Bronchus fibroblast of lung (primary cell): ENCODE results near the gene STAG2. TPM values are rescaled to one million over a fixed set of nuclear protein-coding genes. Genes with fewer than 3 reads are reported as not detected.

Experiments
- total RNA-seq: library from RNA; depleted of rRNA; stranded (reverse); fragments of >200 nt; gene quantifications from 2 replicates; pipeline ENCODE4 v1.2.3, GENCODE V29; 2015

STAG2 gene
- 28.1 and 35.0 TPM in 2 replicates for total RNA-seq

GRCh38 chrX:123961268-123962005 is at the start of gene STAG2:
Gene STAG2, plus strand, starts transcription at chrX:123961706. Its CDS starts 60,922 bp downstream, at chrX:124022628.

Other genes with a start within 250 kb of the STAG2 start
- 17.4 and 26.1 TPM in 2 replicates for gene THOC2, start 228.7 kb upstream of the STAG2 start, total RNA-seq
- gene XIAP, start 101.7 kb upstream of the STAG2 start, total RNA-seq: 10.9 and 20.4 TPM in 2 replicates